HG03039 (cell line): Measurements from ENCODE around the gene CFAP46.
"Not testable (repeated sequence)": the region's sequence is repeated elsewhere in the genome, so short reads cannot be mapped to it uniquely, and the experiment has no call there.

Experiments used
- ATAC-seq: cut with Tn5 transposase; IDR thresholded peaks from one replicate; pipeline ENCODE4 v1.9.1; 2021; ENCODE audit warnings: mild to moderate bottlenecking, moderate library complexity; ENCODE audit not compliant: unreplicated experiment

Gene CFAP46

DNA sequence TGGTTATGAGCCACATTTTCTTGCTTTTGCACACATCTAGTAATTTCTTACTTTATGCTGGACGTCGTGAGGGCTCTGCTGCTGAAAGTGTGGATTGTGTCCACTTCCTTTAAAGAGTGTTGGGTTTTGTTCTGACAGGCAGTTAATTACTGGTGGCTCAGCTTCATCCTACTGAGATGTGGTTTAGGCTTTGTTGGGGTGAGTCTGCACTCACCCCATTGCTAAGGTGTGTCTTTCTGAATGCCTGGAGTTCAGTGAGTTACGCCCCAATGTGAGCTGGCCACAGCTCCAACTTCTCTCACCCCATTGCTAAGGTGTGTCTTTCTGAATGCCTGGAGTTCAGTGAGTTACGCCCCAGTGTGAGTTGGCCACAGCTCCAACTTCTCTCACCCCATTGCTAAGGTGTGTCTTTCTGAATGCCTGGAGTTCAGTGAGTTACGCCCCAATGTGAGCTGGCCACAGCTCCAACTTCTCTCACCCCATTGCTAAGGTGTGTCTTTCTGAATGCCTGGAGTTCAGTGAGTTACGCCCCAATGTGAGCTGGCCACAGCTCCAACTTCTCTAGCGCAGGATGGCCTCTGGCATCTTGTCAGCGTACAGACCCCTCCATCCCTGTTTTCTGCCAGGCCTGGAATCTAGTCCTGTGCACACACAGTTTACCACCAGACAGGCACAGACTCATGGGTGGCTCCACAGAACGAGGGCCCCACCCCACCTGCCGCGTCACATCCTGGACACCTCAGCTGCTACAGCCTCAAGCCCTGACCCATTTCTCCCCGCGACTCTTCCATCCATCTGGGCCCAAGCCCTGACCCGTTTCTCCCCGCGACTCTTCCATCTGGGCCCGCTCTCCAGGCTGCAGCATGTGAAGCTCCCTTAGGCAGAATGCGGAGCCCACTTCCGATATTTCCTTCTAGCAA, 39.5 kb downstream of the CFAP46 start:
- not testable (repeated sequence) for ATAC-seq

GRCh38 chr10:132901351-132901750, 41.0 kb downstream of the CFAP46 start:
- ATAC-seq: no peak

DNA sequence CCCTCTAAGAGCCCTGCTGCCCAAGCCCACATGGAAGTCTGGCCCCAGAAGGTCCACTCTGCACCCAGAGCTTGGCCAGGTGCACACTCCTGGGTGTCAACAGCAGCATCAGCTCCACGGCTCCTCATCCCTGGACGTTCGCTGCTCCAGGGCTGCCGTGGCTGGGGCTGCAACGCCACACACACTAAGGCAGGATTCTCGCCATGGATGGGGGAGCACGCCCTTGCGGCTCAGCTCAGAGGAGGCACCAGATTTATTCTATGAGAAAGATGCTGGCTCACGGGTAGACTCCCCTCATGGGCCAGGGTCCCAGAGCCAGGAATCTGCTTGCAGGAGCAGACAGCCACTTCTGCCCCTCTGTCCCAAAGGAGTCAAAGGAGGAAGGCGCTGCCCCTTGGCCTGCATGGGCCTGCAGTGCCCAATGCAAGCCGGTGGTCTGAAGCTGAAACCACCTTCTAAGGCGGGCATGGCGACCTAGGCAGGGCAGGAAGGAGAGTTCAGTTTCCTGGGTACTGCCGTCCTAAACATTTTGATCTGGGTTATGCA, 42.1 kb downstream of the CFAP46 start:
- no peak for ATAC-seq

GRCh38 chr10:132899751-132900065, 42.7 kb downstream of the CFAP46 start:
- no peak for ATAC-seq

GRCh38 chr10:132899054-132899750, 43.2 kb downstream of the CFAP46 start:
- ATAC-seq: no peak

DNA sequence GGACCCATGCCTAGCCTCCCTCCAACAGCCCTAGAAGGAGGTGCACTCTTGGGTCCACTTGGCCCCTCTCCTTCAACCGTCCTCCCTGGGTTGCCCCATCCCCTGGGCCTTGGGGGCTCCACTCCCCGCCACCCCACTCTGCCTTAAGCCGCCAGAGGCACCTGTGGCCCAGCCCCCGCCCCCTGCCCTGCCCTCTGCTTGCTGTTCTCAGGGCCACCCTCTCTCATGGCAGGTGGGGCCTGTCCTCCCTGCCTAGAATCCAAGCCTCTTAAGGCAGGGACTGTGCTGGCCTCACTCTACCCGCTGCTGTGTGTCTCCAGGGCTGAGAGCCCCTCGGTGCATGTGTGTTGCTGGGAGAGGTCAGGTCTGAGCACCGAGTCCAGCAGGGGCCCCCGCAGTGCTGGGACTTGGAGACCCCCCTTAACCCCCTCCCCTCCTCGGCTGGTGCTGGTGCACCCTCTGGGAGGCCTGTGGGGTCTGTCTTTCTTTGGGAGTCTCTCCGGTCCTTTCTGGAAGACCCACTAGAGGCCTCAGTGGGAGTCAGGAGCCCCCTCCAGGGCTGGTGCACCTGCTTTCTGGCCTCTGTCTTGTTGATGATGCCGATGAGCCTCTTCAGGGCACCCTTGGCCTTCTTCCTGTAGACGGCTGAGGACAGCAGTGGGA, 43.8 kb downstream of the CFAP46 start:
- no peak for ATAC-seq

DNA sequence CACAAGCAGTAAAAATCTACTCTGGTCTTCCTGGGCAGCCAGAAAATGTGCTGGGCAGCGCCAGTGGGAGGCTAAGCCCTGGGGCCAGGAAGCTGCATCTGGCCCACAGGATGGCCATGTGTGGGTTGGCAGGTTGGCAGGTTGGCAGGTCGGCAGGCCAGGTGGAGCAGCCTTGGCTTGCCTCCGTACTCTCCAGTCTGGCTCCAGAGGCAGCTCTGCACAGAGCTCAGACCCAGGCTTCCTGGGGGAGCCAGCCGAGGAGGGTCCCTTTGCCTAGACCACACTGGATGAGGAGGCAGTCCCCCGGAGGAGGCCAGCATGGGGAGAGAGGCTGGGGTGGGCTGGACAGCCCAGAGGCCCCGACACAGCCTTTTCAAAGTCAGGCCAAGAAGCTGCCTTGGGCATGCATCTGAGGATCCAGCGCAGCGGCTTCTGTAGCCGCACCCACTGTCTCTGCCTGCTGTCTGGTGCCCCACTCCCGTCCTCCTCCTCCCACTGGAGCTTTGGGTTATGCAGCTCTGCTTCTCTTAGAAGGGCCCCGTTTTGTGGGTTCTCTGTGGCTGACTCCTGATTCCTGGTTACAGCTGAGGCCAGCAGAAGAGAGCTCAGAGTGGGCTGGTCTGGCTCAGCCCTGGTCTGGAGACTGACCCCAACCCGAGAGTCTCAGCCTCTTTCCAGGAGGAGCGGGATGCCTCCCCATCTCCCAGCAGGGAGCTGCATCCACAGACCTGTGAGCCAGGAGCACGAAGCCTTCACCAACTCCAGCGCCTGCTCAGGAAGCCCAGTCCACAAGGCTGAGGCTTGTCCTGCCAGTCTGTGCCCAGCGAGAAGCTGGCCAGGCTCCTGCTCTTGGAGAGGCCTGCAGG, 44.6 kb downstream of the CFAP46 start:
- ATAC-seq: no peak

GRCh38 chr10:132893786-132894185, 48.6 kb downstream of the CFAP46 start:
- not testable (repeated sequence) for ATAC-seq

DNA sequence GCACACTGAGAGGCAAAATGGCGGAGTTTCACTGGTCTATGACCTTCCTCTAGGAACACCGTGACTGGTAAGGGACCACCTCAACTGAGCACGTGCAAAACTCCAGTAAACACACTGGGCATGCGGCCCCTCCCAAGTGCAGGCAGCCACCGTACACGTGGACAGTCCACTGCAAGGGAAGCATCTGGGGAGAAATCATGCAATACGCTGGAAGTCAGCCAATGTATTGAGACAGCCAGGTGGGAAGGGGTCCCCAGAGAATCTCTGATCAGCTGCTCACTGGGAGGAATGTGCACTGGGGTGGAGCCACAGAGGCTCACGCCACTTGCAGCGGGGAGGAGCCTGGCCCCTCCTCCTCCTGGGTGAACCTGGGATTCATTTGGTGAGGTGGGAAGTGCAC, 49.3 kb downstream of the CFAP46 start:
- no peak for ATAC-seq

DNA sequence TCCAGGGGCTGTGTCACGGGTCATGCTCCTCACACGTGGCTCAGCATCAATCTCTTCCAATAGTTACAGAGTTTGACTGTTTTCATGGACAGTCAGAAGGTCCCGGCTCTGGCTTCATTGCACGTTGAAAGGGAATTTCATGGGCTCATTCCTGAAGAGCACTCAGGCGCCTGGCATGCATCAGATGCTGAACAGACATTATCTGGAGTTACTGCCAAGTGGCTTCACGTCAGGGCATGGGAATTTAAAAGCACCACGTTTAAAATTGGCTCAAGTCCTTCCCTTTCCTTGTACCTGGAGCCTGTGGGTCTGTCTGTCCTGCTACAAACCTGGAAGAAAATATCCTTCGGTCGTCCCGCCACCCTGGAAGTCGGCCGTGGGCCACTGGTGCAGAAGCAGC, 50.4 kb downstream of the CFAP46 start:
- no peak for ATAC-seq

GRCh38 chr10:132891368-132891767, 51.0 kb downstream of the CFAP46 start:
- ATAC-seq: no peak

DNA sequence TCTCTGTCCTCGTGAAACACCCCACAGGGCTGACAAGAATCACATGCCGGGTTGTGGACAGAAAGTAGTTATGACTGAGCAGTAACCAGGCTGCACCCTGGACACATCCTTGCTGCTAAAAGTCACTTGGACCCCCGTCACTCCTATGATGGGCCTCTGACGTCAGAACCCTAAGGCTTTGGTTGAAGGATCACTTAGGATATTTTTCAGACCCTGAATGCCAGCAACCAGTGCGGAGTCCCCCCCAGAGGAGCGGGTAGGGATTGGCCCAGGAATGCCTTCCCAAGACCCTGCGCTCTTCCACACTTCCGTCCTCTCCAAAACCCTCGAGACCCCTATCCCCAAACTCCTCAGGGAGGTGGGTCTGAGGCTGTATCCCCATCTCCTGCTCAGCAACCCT, 52.1 kb downstream of the CFAP46 start:
- no peak for ATAC-seq

GRCh38 chr10:132889556-132889955, 52.8 kb downstream of the CFAP46 start:
- ATAC-seq: no peak

- ATAC-seq: no peak
Observed at GRCh38 chr10:132888898-132889490, 53.4 kb downstream of the CFAP46 start.

GRCh38 chr10:132888446-132888845, 53.9 kb downstream of the CFAP46 start:
- not testable (repeated sequence) for ATAC-seq

GRCh38 chr10:132886211-132887099, 55.9 kb downstream of the CFAP46 start:
- ATAC-seq: no peak

DNA sequence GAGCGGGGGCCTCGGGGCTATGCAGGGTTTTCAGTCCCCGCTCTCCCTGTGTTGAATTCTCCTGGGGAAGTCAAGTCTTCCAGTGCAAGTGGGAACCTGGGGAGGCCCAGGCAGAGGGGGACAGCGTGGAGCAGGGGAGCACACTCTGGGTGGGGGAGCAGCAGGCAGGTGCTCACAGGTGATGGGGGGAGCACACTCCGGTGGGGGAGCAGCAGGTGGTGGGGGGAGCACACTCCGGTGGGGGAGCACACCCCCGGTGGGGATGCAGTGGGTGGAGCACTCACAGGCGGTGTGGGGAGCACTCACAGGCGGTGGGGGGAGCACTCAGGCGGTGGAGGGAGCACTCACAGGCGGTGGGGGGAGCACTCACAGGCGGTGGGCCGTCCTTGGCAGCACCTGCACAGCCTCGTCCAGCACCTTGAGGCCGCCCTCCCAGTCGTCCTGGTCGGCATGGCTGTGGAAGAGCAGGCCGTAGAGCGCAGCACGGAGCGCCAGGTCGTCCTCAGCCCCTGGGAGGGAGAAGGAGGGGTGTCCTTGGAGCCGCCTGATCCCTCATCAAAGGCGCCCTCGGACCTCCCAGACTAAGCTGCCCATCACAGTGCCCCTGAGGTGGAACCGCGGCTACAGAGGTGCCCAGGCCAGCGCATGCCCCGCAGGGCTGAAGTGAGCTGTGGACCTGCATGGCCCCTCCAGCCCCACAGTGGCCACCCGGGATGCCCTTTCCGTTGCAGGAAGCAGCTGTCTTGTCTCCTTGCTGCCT, 56.7 kb downstream of the CFAP46 start:
- ATAC-seq: no peak

DNA sequence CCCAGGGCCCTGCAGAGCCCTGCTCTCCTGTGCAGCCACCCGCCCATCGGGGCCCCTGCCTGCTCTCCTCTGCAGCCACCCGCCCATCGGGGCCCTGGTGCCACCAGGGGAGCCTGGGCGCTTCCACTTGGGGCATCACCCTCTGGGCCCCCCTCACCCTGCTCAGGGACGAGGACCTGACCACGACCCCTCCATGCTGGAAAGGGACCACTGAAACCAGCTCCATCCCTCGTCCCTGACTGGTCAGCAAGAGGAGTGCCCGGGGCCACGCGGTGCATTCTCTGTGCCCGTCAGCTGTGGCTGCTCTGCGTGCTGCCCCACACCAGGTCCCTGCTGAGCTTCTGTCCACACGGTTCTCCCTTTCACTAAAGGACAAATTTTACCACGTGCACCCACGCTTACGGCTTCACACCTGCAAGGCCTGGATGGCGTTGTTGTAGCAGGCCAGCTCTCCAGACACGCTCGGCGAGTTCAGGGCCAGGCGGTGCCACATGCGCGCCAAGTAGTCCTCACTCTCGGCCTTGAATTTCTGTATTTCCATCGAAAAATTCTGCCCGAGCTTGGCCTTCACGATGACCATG, 57.6 kb downstream of the CFAP46 start:
- ATAC-seq: no peak
